HepG2 (cell line): ENCODE results near the gene RPS10. TPM values are rescaled to one million over a fixed set of nuclear protein-coding genes. Genes with fewer than 3 reads are reported as not detected.

ENCODE experiments used
- ATAC-seq: fragments of 200-7000 bp; cut with Tn5 transposase; 3 replicates; pipeline ENCODE4 v1.9.1; 2020; ENCODE audit warnings: mild to moderate bottlenecking, moderate library complexity
- BruUV-seq: library from RNA; stranded (reverse); fragments of 400-500 nt; replicated peaks from 2 replicates; lab custom pipeline; 2021; lab: Mats Ljungman, UMichigan
- CTCF ChIA-PET: fragments of 300-600 bp; formaldehyde crosslinking; extraction: SDS; loops from one replicate; lab custom pipeline; 2021; ENCODE audit warnings: low total read pairs, inconsistent platforms, low intra/inter-chr PET ratio; lab: Yijun Ruan, JAX
- POLR2A ChIA-PET: fragments of 350-600 bp; sonication (Branson Sonifier 250); formaldehyde crosslinking; loops from one replicate; lab custom pipeline; 2020; ENCODE audit warnings: antibody characterized with exemption, inconsistent platforms; lab: Yijun Ruan, JAX
- DNase-seq: peaks from one replicate; pipeline ENCODE4 v3.0.0-alpha.2; 2015; ENCODE audit warnings: low spot score
- FAIRE-seq: peaks from 3 replicates; lab custom pipeline; 2011; peaks lifted over from hg19 to GRCh38; lab: Jason Lieb, UNC
- H2AFZ ChIP-seq: one replicate; pipeline ENCODE4 v1.6.1; 2011; ENCODE audit warnings: low read length, inconsistent platforms
- H3K27ac ChIP-seq: fragments of 300-600 bp; 3 replicates; pipeline ENCODE4 v1.8.0; 2011; ENCODE audit warnings: mixed run types, mild to moderate bottlenecking, mixed read lengths, low read length, inconsistent platforms; ENCODE audit not compliant: insufficient read depth; ENCODE audit errors: extremely low read length
- H3K27me3 ChIP-seq, 2 experiments: fragments of 200-600 bp in 1 of 2; 2 replicates in 1 of 2; 3 replicates in 1 of 2; pipeline versions ENCODE4 v1.6.0 to v1.8.0; 2011; ENCODE audit warnings: low read length in 2 of 2, mild to moderate bottlenecking in 2 of 2, moderate library complexity in 2 of 2, inconsistent platforms in 1 of 2; ENCODE audit not compliant: insufficient read depth in 2 of 2, control insufficient read depth in 1 of 2
- H3K36me3 ChIP-seq, 2 experiments: fragments of 200-600 bp in 1 of 2; replicated peaks in 1 of 2; 2 replicates in 1 of 2; 3 replicates in 1 of 2; pipeline versions ENCODE4 v1.5.1 to v1.8.0; 2011; ENCODE audit warnings: low read length in 2 of 2, inconsistent platforms in 1 of 2; ENCODE audit not compliant: insufficient read depth in 2 of 2, control insufficient read depth in 1 of 2
- H3K4me1 ChIP-seq: 2 replicates; pipeline ENCODE4 v1.5.1; 2012; ENCODE audit warnings: low read length, inconsistent platforms; ENCODE audit not compliant: insufficient read depth
- H3K4me2 ChIP-seq: 2 replicates; pipeline ENCODE4 v1.6.0; 2011; ENCODE audit warnings: low read depth, low read length, inconsistent platforms
- H3K4me3 ChIP-seq, 3 experiments: fragments of 200-600 bp in 1 of 3; sonication (generic), shearing (Covaris generic) in 1 of 3; replicated peaks in 1 of 3; 2 replicates each; pipeline ENCODE4 v1.5.1; 2011 to 2016; ENCODE audit warnings: low read length in 3 of 3, inconsistent platforms in 2 of 3, low read depth in 2 of 3, mild to moderate bottlenecking in 2 of 3, control low read depth in 1 of 3, mixed read lengths in 1 of 3; ENCODE audit not compliant: insufficient read depth in 1 of 3
- H3K79me2 ChIP-seq: one replicate; pipeline ENCODE4 v1.6.1; 2011; ENCODE audit warnings: low read length, inconsistent platforms; ENCODE audit not compliant: insufficient read depth
- H3K9ac ChIP-seq: 2 replicates; pipeline ENCODE4 v1.6.0; 2011; ENCODE audit warnings: mild to moderate bottlenecking, low read depth, low read length, inconsistent platforms; ENCODE audit not compliant: insufficient read depth
- H3K9me3 ChIP-seq: 2 replicates; pipeline ENCODE4 v1.5.1; 2012; ENCODE audit warnings: mild to moderate bottlenecking, low read length
- H4K20me1 ChIP-seq: 2 replicates; pipeline ENCODE4 v1.6.0; 2011; ENCODE audit warnings: inconsistent platforms, mild to moderate bottlenecking, low read length, moderate library complexity; ENCODE audit not compliant: insufficient read depth
- FOSL2 ChIP-seq: sonication (generic); formaldehyde crosslinking; IDR thresholded peaks from 2 replicates; pipeline ENCODE4 v1.4.0; 2020; ENCODE audit warnings: missing genetic modification reagents
- JUNB ChIP-seq: sonication (generic); formaldehyde crosslinking; IDR thresholded peaks from 2 replicates; pipeline ENCODE4 v1.8.0; 2022; ENCODE audit warnings: missing genetic modification reagents, mild to moderate bottlenecking, borderline replicate concordance
- MED8 ChIP-seq: sonication (generic); formaldehyde crosslinking; IDR thresholded peaks from 2 replicates; pipeline ENCODE4 v1.8.1; 2023; ENCODE audit warnings: mild to moderate bottlenecking, missing genetic modification reagents; ENCODE audit not compliant: insufficient replicate concordance
- NFIC ChIP-seq: IDR thresholded peaks from 2 replicates; pipeline ENCODE4 v1.6.1; 2012; ENCODE audit warnings: mild to moderate bottlenecking, low read length, inconsistent platforms
- POLR2A ChIP-seq, 2 experiments: IDR thresholded peaks; 2 replicates each; pipeline ENCODE4 v1.6.1; 2011; ENCODE audit warnings: low read depth in 2 of 2, low read length in 2 of 2, mild to moderate bottlenecking in 1 of 2, moderate library complexity in 1 of 2; ENCODE audit not compliant: insufficient read depth in 1 of 2
- RBFOX2 ChIP-seq: fragments of 200-400 bp; formaldehyde crosslinking; IDR thresholded peaks from 2 replicates; pipeline ENCODE4 v1.6.1; 2017; ENCODE audit warnings: low read depth, mild to moderate bottlenecking, low read length
- REL ChIP-seq: sonication (generic); formaldehyde crosslinking; conservative IDR thresholded peaks from 2 replicates; pipeline ENCODE4 v1.8.0; 2022; ENCODE audit warnings: mild to moderate bottlenecking, missing genetic modification reagents, moderate library complexity
- RFX5 ChIP-seq: IDR thresholded peaks from 2 replicates; pipeline ENCODE4 v1.6.1; 2011; ENCODE audit warnings: low read depth, low read length, improper control_type of control experiment
- ZEB1 ChIP-seq: IDR thresholded peaks from 2 replicates; pipeline ENCODE4 v1.6.1; 2012; ENCODE audit warnings: mild to moderate bottlenecking, low read depth, inconsistent platforms; ENCODE audit not compliant: insufficient replicate concordance
- ZMAT3 ChIP-seq: sonication (generic); formaldehyde crosslinking; conservative IDR thresholded peaks from 2 replicates; pipeline ENCODE4 v1.7.0; 2021; ENCODE audit warnings: missing genetic modification reagents
- ZNF136 ChIP-seq: sonication (generic); formaldehyde crosslinking; IDR thresholded peaks from 2 replicates; pipeline ENCODE4 v1.8.1; 2022; ENCODE audit warnings: low read depth, mild to moderate bottlenecking, moderate library complexity, missing genetic modification reagents
- ZNF275 ChIP-seq: sonication (generic); formaldehyde crosslinking; IDR thresholded peaks from 2 replicates; pipeline ENCODE4 v1.8.0; 2022; ENCODE audit warnings: missing genetic modification reagents, mild to moderate bottlenecking, inconsistent platforms, borderline replicate concordance
- ZNF574 ChIP-seq: sonication (generic); formaldehyde crosslinking; IDR thresholded peaks from 2 replicates; pipeline ENCODE4 v1.4.0; 2020; ENCODE audit warnings: missing genetic modification reagents
- ZNF75D ChIP-seq: sonication (generic); formaldehyde crosslinking; IDR thresholded peaks from 2 replicates; pipeline ENCODE4 v1.8.1; 2023; ENCODE audit warnings: missing genetic modification reagents, mild to moderate bottlenecking, borderline replicate concordance
- ZNF790 ChIP-seq: sonication (generic); formaldehyde crosslinking; IDR thresholded peaks from 2 replicates; pipeline ENCODE4 v1.8.0; 2022; ENCODE audit warnings: missing genetic modification reagents, mild to moderate bottlenecking, borderline replicate concordance
- WGBS: methylation state at CpG from one replicate; pipeline ENCODE4 v1.1.6; 2017; ENCODE audit warnings: low lambda C conversion rate; 5-methylcytosine and 5-hydroxymethylcytosine counted together
- in situ Hi-C: cut with HindIII; loops from 2 replicates; pipeline ENCODE4 v1.10.0; 2017; ENCODE audit warnings: low pct_unique_long_range_greater_than_20kb; ENCODE audit not compliant: extremely low pct_ligation_motif_present
- intact Hi-C: fragments of 100-400 bp; cut with micrococcal nuclease; formaldehyde crosslinking; loops from one replicate; pipeline ENCODE4 v1.10.0; 2022; ENCODE audit not compliant: unreplicated experiment
- polyA plus RNA-seq, 8 experiments: library from polyadenylated mRNA; depleted of rRNA in 3 of 8; stranded (reverse) in 7 of 8; unstranded in 1 of 8; fragments of >200 nt; fragmentation: Illumina TruSeq in 4 of 8; extraction: Trizol in 4 of 8; gene quantifications; 2 replicates each; pipeline versions ENCODE4 v1.2.1 to v1.2.3, GENCODE V29; 2011 to 2016; ENCODE audit warnings: low read depth in 4 of 8, missing spikeins in 1 of 8, mixed read lengths in 1 of 8; ENCODE audit not compliant: insufficient read depth in 1 of 8
- total RNA-seq, 5 experiments: library from RNA; depleted of rRNA; stranded (reverse); fragments of >200 nt; fragmentation: Illumina TruSeq; extraction: Trizol; gene quantifications; 2 replicates each; pipeline ENCODE4 v1.2.3, GENCODE V29; 2016; ENCODE audit warnings: low read depth in 1 of 5

Gene RPS10
- total and polyA plus RNA-seq, 2 of the 13 experiments (the other 11 are each of a cell fraction or from before 2014, with no cell fraction given) = 2,909 to 4,648 TPM

- Histone ChIP-seq H3K27ac (peak overlapping the region; percentile 23), H4K20me1 (peaks cover 39% of the 10 kb centered on the region), H3K9me3 (no peaks in the 10 kb centered on the region), H3K4me2 (peak overlapping the region; percentile 82; the same call in 1 of the 2 replicates), H3K36me3 (peaks cover 20 to 58% of the 10 kb centered on the region in 2 experiments), H3K4me3 (no peak overlapping the region), H2AFZ (no peak overlapping the region), H3K9ac (no peak overlapping the region), H3K4me1 (peaks cover 60% of the 10 kb centered on the region), H3K79me2 (peaks cover 44% of the 10 kb centered on the region), H3K27me3 (no peaks in the 10 kb centered on the region; a peak in 1 of 5 replicates)
- BruUV-seq = no TSS peak
- TF ChIP-seq NFIC = no peak
- peak; percentile 12; the same call in 1 of the 2 replicates for TF ChIP-seq FOSL2 (CRISPR knock-in tag)
- peak; percentile 37; the same call in 1 of the 2 replicates for TF ChIP-seq RBFOX2
- no peak for TF ChIP-seq RFX5
- ChIA-PET CTCF (no interaction called here), POLR2A (interaction anchor here (4.2 kb wide), 1 partner anchor 7 kb away, joined by 71 read pairs; no protein-coding TSS in a partner anchor)
- no peak for FAIRE-seq
- DNase-seq = no peak
- WGBS = 96% methylated on average over 5 of the region's 5 CpGs
- intact Hi-C loops (no loop called here), in situ Hi-C loops (no loop called here)
- no peak for ATAC-seq
Observed at GRCh38 chr6:34423254-34423653, 2.6 kb downstream of the RPS10 start.

DNA sequence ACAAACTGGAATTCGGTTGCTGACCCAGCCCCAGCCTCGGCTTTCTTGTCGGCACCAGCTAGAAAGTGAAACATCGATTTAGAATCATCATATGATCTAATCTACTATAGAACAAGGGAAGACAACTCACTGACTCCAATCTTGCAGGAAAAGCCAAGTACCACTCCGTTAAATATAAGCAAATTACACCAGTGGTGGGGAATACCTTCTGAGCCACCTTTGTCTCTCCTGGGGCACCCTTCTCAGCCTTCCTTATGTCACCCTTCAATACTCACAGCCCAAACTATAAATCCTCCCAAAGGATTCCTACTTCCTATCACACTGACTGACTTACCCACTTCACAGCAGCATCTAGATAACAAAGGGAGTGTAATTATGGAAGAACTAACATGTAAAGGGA is 7.5 kb downstream of the RPS10 start:
- peaks cover 49% of the 10 kb centered on the region for H4K20me1 ChIP-seq
- DNase-seq (no peak), ATAC-seq (no peak), FAIRE-seq (no peak)
- no peaks in the 10 kb centered on the region for H3K9me3 ChIP-seq
- ChIA-PET CTCF (no interaction called here), POLR2A (interaction anchor here (4.7 to 6.7 kb wide), 2 partner anchors 6 to 170 kb away, joined by 71 to 100 read pairs; partner anchors contain the start of genes RPS10 and SMIM29)
- no peak overlapping the region for H3K4me3 ChIP-seq
- no peak overlapping the region for H2AFZ ChIP-seq
- H3K4me2 ChIP-seq = no peak overlapping the region
- H3K27ac ChIP-seq = no peak overlapping the region
- WGBS = 99% methylated on average over 5 of the region's 5 CpGs
- no peaks in the 10 kb centered on the region for H3K27me3 ChIP-seq
- BruUV-seq = no TSS peak
- intact Hi-C loops (loop anchor here (10.0 kb wide), 1 partner anchor 254 kb away; no protein-coding TSS in a partner anchor), in situ Hi-C loops (loop anchor here (5.0 kb wide), 1 partner anchor 171 kb away; the partner anchor contains the start of gene SMIM29)
- H3K9ac ChIP-seq = no peak overlapping the region
- H3K79me2 ChIP-seq = peaks cover 20% of the 10 kb centered on the region
- peaks cover 78% of the 10 kb centered on the region for H3K4me1 ChIP-seq
- H3K36me3 ChIP-seq = peaks cover 26 to 67% of the 10 kb centered on the region in 2 experiments
- TF ChIP-seq ZNF790 (CRISPR knock-in tag) = no peak
- TF ChIP-seq REL (CRISPR knock-in tag) = no peak
- TF ChIP-seq POLR2A (IDR thresholded peaks at IDR 0.05; ENCODE audit: insufficient read depth in 1 of 2, low read depth in 2 of 2, low read length in 2 of 2) = peak in 1 of 2 experiments; percentile 38; a peak in 1 of 4 replicates
- TF ChIP-seq ZNF75D = no peak
- TF ChIP-seq MED8 (CRISPR knock-in tag) = no peak
- TF ChIP-seq ZNF136 = no peak
- TF ChIP-seq ZNF275 (CRISPR knock-in tag) = no peak
- TF ChIP-seq JUNB (CRISPR knock-in tag) = no peak
- peak; percentile 61 for TF ChIP-seq RBFOX2
- no peak for TF ChIP-seq ZEB1
- TF ChIP-seq ZNF574 = no peak
- TF ChIP-seq ZMAT3 (CRISPR knock-in tag) = no peak
